ENCODE data around the gene LLGL2. TPM values are rescaled to one million over a fixed set of nuclear protein-coding genes. Genes with fewer than 3 reads are reported as not detected.

The LLGL2 gene
- total and polyA plus RNA-seq, 9 donors = 2.1 to 12.1 (median 4.3) TPM

GRCh38 chr17:75539967-75540729 is 14.7 kb downstream of the LLGL2 start:
- Histone ChIP-seq H3K4me1 (ENCODE audit: control insufficient read depth, insufficient read depth, low read length) (peaks cover 8% of the 10 kb centered on the region), H3K27ac (ENCODE audit: low read length) (no peak overlapping the region), H3K4me3 (ENCODE audit: low read length) (no peak overlapping the region), H3K9me3 (replicated peaks; ENCODE audit: control insufficient read depth, low read depth, low read length) (no peaks in the 10 kb centered on the region), H3K36me3 (ENCODE audit: control insufficient read depth, insufficient read depth, low read length) (no peaks in the 10 kb centered on the region), H3K27me3 (ENCODE audit: control insufficient read depth, insufficient read depth, low read length) (no peaks in the 10 kb centered on the region)
- no peak for DNase-seq
- WGBS (ENCODE audit: insufficient coverage) = 78% methylated on average over 7 of the region's 13 CpGs

- Histone ChIP-seq H3K9me3 (replicated peaks; ENCODE audit: control insufficient read depth, low read depth, low read length) (no peaks in the 10 kb centered on the region), H3K4me3 (ENCODE audit: low read length) (no peak overlapping the region), H3K36me3 (ENCODE audit: control insufficient read depth, insufficient read depth, low read length) (no peaks in the 10 kb centered on the region), H3K27ac (ENCODE audit: low read length) (no peak overlapping the region), H3K4me1 (ENCODE audit: control insufficient read depth, insufficient read depth, low read length) (peaks cover 2% of the 10 kb centered on the region), H3K27me3 (ENCODE audit: control insufficient read depth, insufficient read depth, low read length) (no peaks in the 10 kb centered on the region)
- WGBS (ENCODE audit: insufficient coverage) = 34% methylated on average over 2 of the region's 4 CpGs
- no peak for DNase-seq
Observed at GRCh38 chr17:75540923-75541503, 15.5 kb downstream of the LLGL2 start.

GRCh38 chr17:75542229-75542628 is 16.7 kb downstream of the LLGL2 start:
- no peak for DNase-seq
- 87% methylated on average over 7 of the region's 8 CpGs for WGBS (ENCODE audit: insufficient coverage)

GRCh38 chr17:75542728-75543336 is 17.3 kb downstream of the LLGL2 start:
- H3K27ac ChIP-seq (ENCODE audit: low read length) = no peak overlapping the region
- H3K4me1 ChIP-seq (ENCODE audit: control insufficient read depth, insufficient read depth, low read length) = peaks cover 2% of the 10 kb centered on the region
- no peaks in the 10 kb centered on the region for H3K9me3 ChIP-seq (replicated peaks; ENCODE audit: control insufficient read depth, low read depth, low read length)
- H3K27me3 ChIP-seq (ENCODE audit: control insufficient read depth, insufficient read depth, low read length) = no peaks in the 10 kb centered on the region
- no peak overlapping the region for H3K4me3 ChIP-seq (ENCODE audit: low read length)
- no peaks in the 10 kb centered on the region for H3K36me3 ChIP-seq (ENCODE audit: control insufficient read depth, insufficient read depth, low read length)
- 76% methylated on average over 10 of the region's 15 CpGs for WGBS (ENCODE audit: insufficient coverage)
- DNase-seq = no peak

More at GRCh38 chr17:75542229-75542628, 16.7 kb downstream of the LLGL2 start:
- H3K9me3 ChIP-seq (replicated peaks; ENCODE audit: control insufficient read depth, low read depth, low read length) = no peaks in the 10 kb centered on the region
- peaks cover 2% of the 10 kb centered on the region for H3K4me1 ChIP-seq (ENCODE audit: control insufficient read depth, insufficient read depth, low read length)
- no peak overlapping the region for H3K27ac ChIP-seq (ENCODE audit: low read length)
- H3K4me3 ChIP-seq (ENCODE audit: low read length) = no peak overlapping the region
- no peaks in the 10 kb centered on the region for H3K27me3 ChIP-seq (ENCODE audit: control insufficient read depth, insufficient read depth, low read length)
- H3K36me3 ChIP-seq (ENCODE audit: control insufficient read depth, insufficient read depth, low read length) = no peaks in the 10 kb centered on the region

GRCh38 chr17:75544250-75544649 is 18.8 kb downstream of the LLGL2 start:
- 59% methylated on average over 7 of the region's 8 CpGs for WGBS (ENCODE audit: insufficient coverage)
- H3K4me3 ChIP-seq (ENCODE audit: low read length) = no peak overlapping the region
- no peak overlapping the region for H3K27ac ChIP-seq (ENCODE audit: low read length)
- H3K9me3 ChIP-seq (replicated peaks; ENCODE audit: control insufficient read depth, low read depth, low read length) = no peaks in the 10 kb centered on the region
- no peaks in the 10 kb centered on the region for H3K36me3 ChIP-seq (ENCODE audit: control insufficient read depth, insufficient read depth, low read length)
- H3K27me3 ChIP-seq (ENCODE audit: control insufficient read depth, insufficient read depth, low read length) = no peaks in the 10 kb centered on the region
- H3K4me1 ChIP-seq (ENCODE audit: control insufficient read depth, insufficient read depth, low read length) = peaks cover 8% of the 10 kb centered on the region
- no peak for DNase-seq

- H3K4me1 ChIP-seq (ENCODE audit: control insufficient read depth, insufficient read depth, low read length) = peaks cover 17% of the 10 kb centered on the region
- DNase-seq = no peak
- WGBS (ENCODE audit: insufficient coverage) = 97% methylated on average over 7 of the region's 13 CpGs
- H3K27me3 ChIP-seq (ENCODE audit: control insufficient read depth, insufficient read depth, low read length) = no peaks in the 10 kb centered on the region
- H3K36me3 ChIP-seq (ENCODE audit: control insufficient read depth, insufficient read depth, low read length) = no peaks in the 10 kb centered on the region
- H3K9me3 ChIP-seq (replicated peaks; ENCODE audit: control insufficient read depth, low read depth, low read length) = no peaks in the 10 kb centered on the region
- no peak overlapping the region for H3K4me3 ChIP-seq (ENCODE audit: low read length)
- no peak overlapping the region for H3K27ac ChIP-seq (ENCODE audit: low read length)
Observed at GRCh38 chr17:75546181-75546580, 20.7 kb downstream of the LLGL2 start.

GRCh38 chr17:75547091-75547490 is 21.6 kb downstream of the LLGL2 start:
- Histone ChIP-seq H3K27me3 (ENCODE audit: control insufficient read depth, insufficient read depth, low read length) (no peaks in the 10 kb centered on the region), H3K36me3 (ENCODE audit: control insufficient read depth, insufficient read depth, low read length) (no peaks in the 10 kb centered on the region), H3K4me1 (ENCODE audit: control insufficient read depth, insufficient read depth, low read length) (peaks cover 17% of the 10 kb centered on the region), H3K27ac (ENCODE audit: low read length) (no peak overlapping the region), H3K9me3 (replicated peaks; ENCODE audit: control insufficient read depth, low read depth, low read length) (no peaks in the 10 kb centered on the region), H3K4me3 (ENCODE audit: low read length) (no peak overlapping the region)
- 69% methylated on average over 5 of the region's 9 CpGs for WGBS (ENCODE audit: insufficient coverage)
- DNase-seq = no peak

GRCh38 chr17:75548813-75549212 is 23.3 kb downstream of the LLGL2 start:
- Histone ChIP-seq H3K9me3 (replicated peaks; ENCODE audit: control insufficient read depth, low read depth, low read length) (no peaks in the 10 kb centered on the region), H3K36me3 (ENCODE audit: control insufficient read depth, insufficient read depth, low read length) (no peaks in the 10 kb centered on the region), H3K4me1 (ENCODE audit: control insufficient read depth, insufficient read depth, low read length) (peaks cover 31% of the 10 kb centered on the region), H3K27me3 (ENCODE audit: control insufficient read depth, insufficient read depth, low read length) (no peaks in the 10 kb centered on the region), H3K4me3 (ENCODE audit: low read length) (no peak overlapping the region), H3K27ac (ENCODE audit: low read length) (peak overlapping the region; percentile 74)
- 60% methylated on average over 3 of the region's 5 CpGs for WGBS (ENCODE audit: insufficient coverage)
- DNase-seq = no peak

- Histone ChIP-seq H3K36me3 (ENCODE audit: control insufficient read depth, insufficient read depth, low read length) (no peaks in the 10 kb centered on the region), H3K4me3 (ENCODE audit: low read length) (no peak overlapping the region), H3K9me3 (replicated peaks; ENCODE audit: control insufficient read depth, low read depth, low read length) (no peaks in the 10 kb centered on the region), H3K27me3 (ENCODE audit: control insufficient read depth, insufficient read depth, low read length) (no peaks in the 10 kb centered on the region), H3K4me1 (ENCODE audit: control insufficient read depth, insufficient read depth, low read length) (peaks cover 29% of the 10 kb centered on the region), H3K27ac (ENCODE audit: low read length) (peak overlapping the region; percentile 74)
- peak; percentile 53 for DNase-seq
- 32% methylated on average over 11 of the region's 22 CpGs for WGBS (ENCODE audit: insufficient coverage)
Observed at GRCh38 chr17:75549246-75550138, 24.0 kb downstream of the LLGL2 start.

- DNase-seq = no peak
- Histone ChIP-seq H3K27me3 (ENCODE audit: control insufficient read depth, insufficient read depth, low read length) (no peaks in the 10 kb centered on the region), H3K27ac (ENCODE audit: low read length) (peak overlapping the region; percentile 74), H3K36me3 (ENCODE audit: control insufficient read depth, insufficient read depth, low read length) (no peaks in the 10 kb centered on the region), H3K9me3 (replicated peaks; ENCODE audit: control insufficient read depth, low read depth, low read length) (no peaks in the 10 kb centered on the region), H3K4me1 (ENCODE audit: control insufficient read depth, insufficient read depth, low read length) (peaks cover 29% of the 10 kb centered on the region), H3K4me3 (ENCODE audit: low read length) (no peak overlapping the region)
- 43% methylated on average over 2 of the region's 4 CpGs for WGBS (ENCODE audit: insufficient coverage)
Observed at GRCh38 chr17:75550139-75550465, 24.6 kb downstream of the LLGL2 start.

Measured in muscle of leg (tissue), 11 donors.